MM.1S (cell line): ENCODE results near the gene CCNJ.
A peak's percentile ranks its signal among the peaks of the same experiment; 100 is the strongest.
"Not testable (repeated sequence)": the region's sequence is repeated elsewhere in the genome, so short reads cannot be mapped to it uniquely, and the experiment has no call there.

Experiments
- DNase-seq: peaks from one replicate; pipeline ENCODE4 v3.0.0-alpha.2; 2015
- H2AFZ ChIP-seq: fragments of 300-600 bp; sonication (generic); 2 replicates; pipeline ENCODE4 v1.6.0; 2016; ENCODE audit warnings: antibody characterized with exemption, low read length
- H3F3A ChIP-seq: fragments of 300-600 bp; sonication (generic); 2 replicates; pipeline ENCODE4 v1.6.1; 2016; ENCODE audit warnings: mild to moderate bottlenecking, antibody characterized with exemption, low read length, moderate library complexity, mixed read lengths; ENCODE audit not compliant: insufficient read depth
- H3K27ac ChIP-seq: fragments of 300-600 bp; sonication (generic); 2 replicates; pipeline ENCODE4 v1.5.1; 2016; ENCODE audit warnings: mild to moderate bottlenecking, low read length
- H3K27me3 ChIP-seq: fragments of 300-600 bp; sonication (generic); replicated peaks from 2 replicates; pipeline ENCODE4 v1.6.0; 2016; ENCODE audit warnings: low read length; ENCODE audit not compliant: insufficient read depth
- H3K36me3 ChIP-seq: fragments of 300-600 bp; sonication (generic); replicated peaks from 2 replicates; pipeline ENCODE4 v1.6.1; 2016; ENCODE audit warnings: mild to moderate bottlenecking, low read length, mixed read lengths; ENCODE audit not compliant: insufficient read depth
- H3K4me1 ChIP-seq: fragments of 300-600 bp; sonication (generic); 2 replicates; pipeline ENCODE4 v1.6.1; 2016; ENCODE audit warnings: low read length, mixed read lengths
- H3K4me2 ChIP-seq: fragments of 300-600 bp; sonication (generic); 2 replicates; pipeline ENCODE4 v1.6.0; 2016; ENCODE audit warnings: low read depth, low read length
- H3K4me3 ChIP-seq: fragments of 300-600 bp; sonication (generic); 2 replicates; pipeline ENCODE4 v1.5.1; 2016; ENCODE audit warnings: low read length, mixed read lengths
- H3K79me2 ChIP-seq: fragments of 300-600 bp; sonication (generic); 2 replicates; pipeline ENCODE4 v1.6.1; 2016; ENCODE audit warnings: mixed run types, low read length, mixed read lengths
- H3K9ac ChIP-seq: fragments of 300-600 bp; sonication (generic); 2 replicates; pipeline ENCODE4 v1.6.1; 2016; ENCODE audit warnings: low read length, mixed read lengths
- H3K9me2 ChIP-seq: fragments of 300-600 bp; sonication (generic); replicated peaks from 2 replicates; pipeline ENCODE4 v1.6.1; 2016; ENCODE audit warnings: mild to moderate bottlenecking, low read length, mixed read lengths; ENCODE audit not compliant: insufficient read depth
- H3K9me3 ChIP-seq: fragments of 300-600 bp; sonication (generic); replicated peaks from 2 replicates; pipeline ENCODE4 v1.6.1; 2016; ENCODE audit warnings: mild to moderate bottlenecking, low read length, mixed read lengths; ENCODE audit not compliant: insufficient read depth
- H4K20me1 ChIP-seq: fragments of 300-600 bp; sonication (generic); 2 replicates; pipeline ENCODE4 v1.6.1; 2016; ENCODE audit warnings: mild to moderate bottlenecking, low read length, moderate library complexity, mixed read lengths; ENCODE audit not compliant: insufficient read depth
- CTCF ChIP-seq: fragments of 300-600 bp; sonication (generic); IDR thresholded peaks from 2 replicates; pipeline ENCODE4 v1.5.1; 2016; ENCODE audit warnings: antibody characterized with exemption, low read length, mixed read lengths
- EZH2 ChIP-seq: fragments of 300-600 bp; sonication (generic); optimal IDR thresholded peaks from 2 replicates; pipeline ENCODE3; 2017; ENCODE audit warnings: low read depth, mild to moderate bottlenecking, antibody characterized with exemption, low read length, mixed read lengths
- EZH2phosphoT487 ChIP-seq: fragments of 300-600 bp; sonication (generic); IDR thresholded peaks from 2 replicates; pipeline ENCODE4 v1.6.1; 2018; ENCODE audit warnings: antibody characterized with exemption, low read length

The CCNJ gene

GRCh38 chr10:96043033-96043892 is at the start of gene CCNJ:
TSS of gene CCNJ (plus strand) at chr10:96043583. CDS start at chr10:96044394, 811 bp downstream.
- Histone ChIP-seq H4K20me1 (no peaks in the 10 kb centered on the region), H3F3A (no peaks in the 10 kb centered on the region), H3K4me1 (no peaks in the 10 kb centered on the region), H3K79me2 (no peaks in the 10 kb centered on the region), H3K9me2 (no peaks in the 10 kb centered on the region), H3K27me3 (no peaks in the 10 kb centered on the region), H3K27ac (no peak within 1 kb of the TSS; the same call in 1 of the 2 replicates), H3K9me3 (no peaks in the 10 kb centered on the region), H2AFZ (peak within 1 kb of the TSS; percentile 77), H3K4me3 (peak within 1 kb of the TSS; percentile 79), H3K4me2 (peak within 1 kb of the TSS; percentile 73), H3K36me3 (no peaks in the 10 kb centered on the region), H3K9ac (peak within 1 kb of the TSS; percentile 65; the same call in 1 of the 2 replicates)
- TF ChIP-seq EZH2phosphoT487 (no peak), EZH2 (no peak), CTCF (no peak)
- DNase-seq = peak; percentile 90

- not testable (repeated sequence) for H2AFZ ChIP-seq, H3K27me3 ChIP-seq, H3F3A ChIP-seq, H3K9ac ChIP-seq, H4K20me1 ChIP-seq, DNase-seq, H3K9me3 ChIP-seq, H3K36me3 ChIP-seq, H3K9me2 ChIP-seq, H3K4me3 ChIP-seq, H3K4me1 ChIP-seq, H3K4me2 ChIP-seq, H3K79me2 ChIP-seq, H3K27ac ChIP-seq
Measured at GRCh38 chr10:95994376-95994775, 49.0 kb upstream of the CCNJ start.

- TF ChIP-seq EZH2phosphoT487 = no peak
- TF ChIP-seq EZH2 = no peak
- TF ChIP-seq CTCF = no peak
- no peak overlapping the region for H3K4me2 ChIP-seq
- H3K9me2 ChIP-seq = no peaks in the 10 kb centered on the region
- no peaks in the 10 kb centered on the region for H3F3A ChIP-seq
- H3K79me2 ChIP-seq = no peaks in the 10 kb centered on the region
- H3K9me3 ChIP-seq = no peaks in the 10 kb centered on the region
- no peak overlapping the region for H2AFZ ChIP-seq
- no peaks in the 10 kb centered on the region for H4K20me1 ChIP-seq
- H3K27me3 ChIP-seq = no peaks in the 10 kb centered on the region
- DNase-seq = no peak
- no peaks in the 10 kb centered on the region for H3K4me1 ChIP-seq
- H3K36me3 ChIP-seq = no peaks in the 10 kb centered on the region
- H3K9ac ChIP-seq = no peak overlapping the region
- H3K4me3 ChIP-seq = no peak overlapping the region
- H3K27ac ChIP-seq = no peak overlapping the region
Measured at GRCh38 chr10:95998255-95998784, 45.1 kb upstream of the CCNJ start.

GRCh38 chr10:96013956-96014355 is 29.4 kb upstream of the CCNJ start:
- Histone ChIP-seq H3K27ac (no peak overlapping the region), H3K36me3 (no peaks in the 10 kb centered on the region), H4K20me1 (no peaks in the 10 kb centered on the region), H3K9ac (no peak overlapping the region), H3K4me2 (no peak overlapping the region), H3K9me2 (no peaks in the 10 kb centered on the region), H3K4me3 (no peak overlapping the region), H2AFZ (no peak overlapping the region), H3K79me2 (no peaks in the 10 kb centered on the region), H3K4me1 (no peaks in the 10 kb centered on the region), H3K9me3 (no peaks in the 10 kb centered on the region), H3F3A (no peaks in the 10 kb centered on the region), H3K27me3 (no peaks in the 10 kb centered on the region)
- no peak for DNase-seq
- TF ChIP-seq EZH2 (no peak), CTCF (no peak), EZH2phosphoT487 (no peak)
